Neuronal stem cell (in vitro differentiated cells): ENCODE measurements around the gene TMEM221.

Experiments used
- DNase-seq: peaks from one replicate; pipeline ENCODE4 v3.0.0-alpha.2; 2013; ENCODE audit warnings: low spot score
- H2AFZ ChIP-seq: one replicate; pipeline ENCODE4 v1.6.1; 2013; ENCODE audit warnings: mild to moderate bottlenecking, low read length, inconsistent platforms
- H2AK5ac ChIP-seq: 2 replicates; pipeline ENCODE4 v1.6.1; 2013; ENCODE audit warnings: low read depth, mild to moderate bottlenecking, inconsistent platforms, low read length, moderate library complexity, mixed read lengths
- H2BK120ac ChIP-seq: 2 replicates; pipeline ENCODE4 v1.6.1; 2013; ENCODE audit warnings: low read depth, mild to moderate bottlenecking, inconsistent platforms, low read length, moderate library complexity, mixed read lengths
- H2BK12ac ChIP-seq: one replicate; pipeline ENCODE4 v1.6.1; 2013; ENCODE audit warnings: low read length, inconsistent platforms
- H2BK15ac ChIP-seq: 2 replicates; pipeline ENCODE4 v1.6.1; 2013; ENCODE audit warnings: mild to moderate bottlenecking, low read length, inconsistent platforms, mixed read lengths
- H2BK5ac ChIP-seq: one replicate; pipeline ENCODE4 v1.6.1; 2013; ENCODE audit warnings: inconsistent platforms, mild to moderate bottlenecking, low read length, moderate library complexity
- H3K14ac ChIP-seq: one replicate; pipeline ENCODE4 v1.6.1; 2013; ENCODE audit warnings: low read length, inconsistent platforms
- H3K18ac ChIP-seq: 2 replicates; pipeline ENCODE4 v1.6.1; 2013; ENCODE audit warnings: low read length, inconsistent platforms
- H3K23ac ChIP-seq: 2 replicates; pipeline ENCODE4 v1.6.1; 2013; ENCODE audit warnings: low read depth, mild to moderate bottlenecking, mixed read lengths, low read length, inconsistent platforms; ENCODE audit not compliant: poor library complexity
- H3K27ac ChIP-seq: replicated peaks from 3 replicates; pipeline ENCODE4 v1.5.1; 2013; ENCODE audit warnings: low read length, inconsistent platforms
- H3K27me3 ChIP-seq, 3 experiments: 2 replicates each; pipeline ENCODE4 v1.6.1; 2013; ENCODE audit warnings: low read length in 3 of 3, mild to moderate bottlenecking in 2 of 3, inconsistent platforms in 1 of 3, low read depth in 1 of 3, mixed read lengths in 1 of 3, moderate library complexity in 1 of 3; ENCODE audit not compliant: control insufficient read depth in 3 of 3, insufficient read depth in 3 of 3
- H3K36me3 ChIP-seq, 2 donors: replicated peaks in 1 of 2; 2 replicates each; pipeline ENCODE4 v1.6.1; 2013; ENCODE audit warnings: low read length in 2 of 2; ENCODE audit not compliant: control insufficient read depth in 2 of 2, insufficient read depth in 2 of 2
- H3K4ac ChIP-seq: 2 replicates; pipeline ENCODE4 v1.6.1; 2013; ENCODE audit warnings: inconsistent platforms, mild to moderate bottlenecking, low read length, moderate library complexity
- H3K4me1 ChIP-seq, 2 donors: 1 replicate in 1 of 2; 2 replicates in 1 of 2; pipeline ENCODE4 v1.6.1; 2013; ENCODE audit warnings: low read length in 2 of 2, low read depth in 1 of 2; ENCODE audit not compliant: control insufficient read depth in 2 of 2, insufficient read depth in 1 of 2
- H3K4me2 ChIP-seq: one replicate; pipeline ENCODE4 v1.6.1; 2013; ENCODE audit warnings: mild to moderate bottlenecking, low read length, inconsistent platforms; ENCODE audit not compliant: insufficient read depth, poor library complexity, severe bottlenecking
- H3K4me3 ChIP-seq, 2 donors: 2 replicates each; pipeline ENCODE4 v1.5.1; 2013; ENCODE audit warnings: low read length in 2 of 2, mild to moderate bottlenecking in 2 of 2, inconsistent platforms in 1 of 2, moderate library complexity in 1 of 2
- H3K79me1 ChIP-seq: one replicate; pipeline ENCODE4 v1.6.1; 2013; ENCODE audit warnings: low read depth, mild to moderate bottlenecking, inconsistent platforms, low read length, moderate library complexity
- H3K9ac ChIP-seq: one replicate; pipeline ENCODE4 v1.6.1; 2013; ENCODE audit warnings: mild to moderate bottlenecking, low read depth, low read length, inconsistent platforms; ENCODE audit not compliant: poor library complexity
- H3K9me3 ChIP-seq, 2 donors: replicated peaks in 1 of 2; 2 replicates each; pipeline versions ENCODE3 to v1.6.1; 2013; ENCODE audit warnings: low read length in 2 of 2, mild to moderate bottlenecking in 2 of 2, inconsistent platforms in 1 of 2, low read depth in 1 of 2, mixed read lengths in 1 of 2, moderate library complexity in 1 of 2; ENCODE audit not compliant: control insufficient read depth in 2 of 2, insufficient read depth in 1 of 2
- H4K8ac ChIP-seq: one replicate; pipeline ENCODE4 v1.6.1; 2013; ENCODE audit warnings: low read depth, mild to moderate bottlenecking, inconsistent platforms, low read length, moderate library complexity
- H4K91ac ChIP-seq: one replicate; pipeline ENCODE4 v1.6.1; 2013; ENCODE audit warnings: low read length, low read depth, mild to moderate bottlenecking, inconsistent platforms; ENCODE audit not compliant: poor library complexity
- WGBS, 2 donors: extraction: QIAGEN DNeasy Blood & Tissue Kit; methylation state at CpG; one replicate each; pipeline ENCODE4 v1.1.7; 2013; ENCODE audit warnings: missing lambda C conversion rate in 2 of 2, mixed read lengths in 1 of 2; ENCODE audit not compliant: insufficient read length in 2 of 2, insufficient replicate concordance in 1 of 2; ENCODE audit errors: extremely low coverage in 2 of 2; 5-methylcytosine and 5-hydroxymethylcytosine counted together

Gene TMEM221

GRCh38 chr19:17495639-17496296 lies 47.3 kb upstream of the TMEM221 start:
- no peak overlapping the region for H4K91ac ChIP-seq
- no CpG with 5 or more reads among the region's 9 CpGs for WGBS, 2 donors
- H2AK5ac ChIP-seq = peak overlapping the region; percentile 15
- no peak overlapping the region for H2BK5ac ChIP-seq
- no peak overlapping the region for H2BK12ac ChIP-seq
- H3K4me2 ChIP-seq = no peak overlapping the region
- H3K27me3 ChIP-seq = no peaks in the 10 kb centered on the region
- H3K27ac ChIP-seq = no peak overlapping the region
- H3K4me3 ChIP-seq = no peak overlapping the region
- no peak overlapping the region for H3K4ac ChIP-seq
- no peak overlapping the region for H2AFZ ChIP-seq
- H2BK15ac ChIP-seq = no peak overlapping the region
- no peaks in the 10 kb centered on the region for H3K9me3 ChIP-seq
- peaks cover 10 to 18% of the 10 kb centered on the region in 2 donors for H3K4me1 ChIP-seq
- H3K79me1 ChIP-seq = no peaks in the 10 kb centered on the region
- no peak overlapping the region for H3K18ac ChIP-seq
- H3K9ac ChIP-seq = no peak overlapping the region
- H3K36me3 ChIP-seq = peaks cover 4 to 5% of the 10 kb centered on the region in 2 donors
- DNase-seq = no peak
- no peak overlapping the region for H3K14ac ChIP-seq
- no peak overlapping the region for H4K8ac ChIP-seq
- no peak overlapping the region for H3K23ac ChIP-seq
- H2BK120ac ChIP-seq = no peak overlapping the region

DNA sequence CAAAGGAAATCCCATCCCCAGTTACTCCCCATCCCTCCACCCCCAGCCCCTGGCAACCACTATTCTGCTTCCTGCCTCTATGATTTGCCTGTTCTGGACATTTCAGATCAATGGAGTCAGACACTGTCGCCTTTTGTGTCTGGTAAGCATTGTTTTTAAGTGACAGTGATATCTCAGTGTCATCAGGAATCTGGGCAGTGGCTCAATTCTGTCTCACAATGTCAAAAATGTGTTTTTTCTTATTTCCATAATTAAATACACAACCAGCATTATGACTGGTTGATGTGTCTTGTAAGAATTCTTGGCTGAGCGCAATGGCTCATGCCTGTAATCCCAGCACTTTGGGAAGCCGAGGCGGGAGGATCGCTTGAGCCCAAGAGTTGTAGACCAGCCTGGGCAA lies 42.8 kb upstream of the TMEM221 start:
- no peak overlapping the region for H3K27ac ChIP-seq
- no peak overlapping the region for H3K9ac ChIP-seq
- H3K18ac ChIP-seq = no peak overlapping the region
- H2AFZ ChIP-seq = no peak overlapping the region
- peaks cover 2 to 6% of the 10 kb centered on the region in 2 donors for H3K36me3 ChIP-seq
- no peak for DNase-seq
- H2BK120ac ChIP-seq = no peak overlapping the region
- H4K8ac ChIP-seq = no peak overlapping the region
- H3K4me3 ChIP-seq = no peak overlapping the region
- no peak overlapping the region for H3K14ac ChIP-seq
- H3K79me1 ChIP-seq = no peaks in the 10 kb centered on the region
- H2BK12ac ChIP-seq = no peak overlapping the region
- no CpG with 5 or more reads among the region's 5 CpGs for WGBS, 2 donors
- no peak overlapping the region for H3K23ac ChIP-seq
- no peak overlapping the region for H2BK15ac ChIP-seq
- no peaks in the 10 kb centered on the region for H3K9me3 ChIP-seq
- no peak overlapping the region for H2BK5ac ChIP-seq
- no peak overlapping the region for H2AK5ac ChIP-seq
- H4K91ac ChIP-seq = no peak overlapping the region
- no peak overlapping the region for H3K4ac ChIP-seq
- H3K27me3 ChIP-seq = no peaks in the 10 kb centered on the region
- H3K4me2 ChIP-seq = no peak overlapping the region
- H3K4me1 ChIP-seq = peaks cover 3 to 7% of the 10 kb centered on the region in 2 donors

- peaks cover 3 to 7% of the 10 kb centered on the region in 2 donors for H3K4me1 ChIP-seq
- H3K4me3 ChIP-seq = no peak overlapping the region
- no peak overlapping the region for H3K4ac ChIP-seq
- H3K36me3 ChIP-seq = peaks cover 2 to 6% of the 10 kb centered on the region in 2 donors
- H3K9ac ChIP-seq = no peak overlapping the region
- no peak overlapping the region for H4K8ac ChIP-seq
- no peak overlapping the region for H3K14ac ChIP-seq
- no peak overlapping the region for H2BK12ac ChIP-seq
- H3K27me3 ChIP-seq = no peaks in the 10 kb centered on the region
- no peaks in the 10 kb centered on the region for H3K79me1 ChIP-seq
- no peak overlapping the region for H3K23ac ChIP-seq
- H2BK120ac ChIP-seq = no peak overlapping the region
- no peak overlapping the region for H3K18ac ChIP-seq
- WGBS, 2 donors = no CpG with 5 or more reads among the region's 4 CpGs
- no peak overlapping the region for H3K4me2 ChIP-seq
- H3K27ac ChIP-seq = no peak overlapping the region
- H2BK15ac ChIP-seq = no peak overlapping the region
- H3K9me3 ChIP-seq = no peaks in the 10 kb centered on the region
- no peak for DNase-seq
- H2BK5ac ChIP-seq = no peak overlapping the region
- H2AK5ac ChIP-seq = no peak overlapping the region
- no peak overlapping the region for H2AFZ ChIP-seq
- no peak overlapping the region for H4K91ac ChIP-seq
Observed at GRCh38 chr19:17490411-17490810, 41.9 kb upstream of the TMEM221 start.

DNA sequence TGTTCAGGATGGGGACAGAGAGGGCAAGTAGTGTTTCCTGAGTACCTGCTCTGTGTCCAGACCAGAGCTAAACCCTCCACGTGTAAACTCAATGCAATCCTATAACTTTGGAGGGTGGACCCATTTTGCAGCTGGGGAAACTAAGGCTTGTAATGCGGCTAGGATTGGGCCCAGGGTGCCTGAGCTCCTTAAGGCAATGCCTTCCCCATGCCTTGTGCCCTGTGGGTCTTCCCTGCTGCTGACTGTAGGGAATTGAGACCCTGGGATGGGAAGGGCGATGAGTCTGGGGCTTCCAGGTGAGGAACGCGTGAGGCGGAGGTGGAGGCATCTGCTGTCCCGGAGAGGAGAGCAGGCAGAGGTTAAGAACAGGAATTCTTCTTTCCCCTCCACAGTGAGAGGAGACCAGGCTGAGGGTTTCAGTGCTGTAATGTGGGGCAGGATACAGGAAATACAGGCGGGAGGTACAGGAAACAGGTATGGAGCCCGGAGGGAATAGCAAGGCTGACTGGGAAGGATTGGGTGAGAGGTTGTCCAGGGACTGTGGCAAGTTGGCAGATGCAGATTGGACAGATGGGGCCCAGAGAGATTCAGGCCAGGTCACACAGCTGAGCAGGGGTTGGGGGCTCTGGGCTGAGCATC lies 41.0 kb upstream of the TMEM221 start:
- Histone ChIP-seq H4K91ac (no peak overlapping the region), H2AK5ac (peak overlapping the region; percentile 88), H3K9me3 (no peaks in the 10 kb centered on the region), H3K27me3 (no peaks in the 10 kb centered on the region), H3K36me3 (peaks cover 2 to 6% of the 10 kb centered on the region in 2 donors), H2BK120ac (no peak overlapping the region), H3K4me2 (no peak overlapping the region), H3K23ac (no peak overlapping the region), H3K9ac (no peak overlapping the region), H2BK15ac (no peak overlapping the region), H3K27ac (no peak overlapping the region), H3K4ac (no peak overlapping the region), H3K14ac (no peak overlapping the region), H2AFZ (no peak overlapping the region), H3K79me1 (no peaks in the 10 kb centered on the region), H3K4me1 (peaks cover 3 to 7% of the 10 kb centered on the region in 2 donors), H2BK12ac (no peak overlapping the region), H3K18ac (peak overlapping the region; percentile 1), H4K8ac (peak overlapping the region; percentile 1), H2BK5ac (no peak overlapping the region), H3K4me3 (no peak overlapping the region)
- WGBS, 2 donors = no CpG with 5 or more reads among the region's 9 CpGs
- DNase-seq = no peak
